Endodermal cell (in vitro differentiated cells): Measurements from ENCODE around the gene PRDM10. TPM values are rescaled to one million over a fixed set of nuclear protein-coding genes. Genes with fewer than 3 reads are reported as not detected.

Experiments used
- DNase-seq: peaks from one replicate; pipeline ENCODE4 v3.0.0-alpha.2; 2017
- H3K27ac ChIP-seq: 2 replicates; pipeline ENCODE4 v1.5.1; 2013; ENCODE audit warnings: mild to moderate bottlenecking, low read depth, low read length, moderate library complexity
- H3K27me3 ChIP-seq: 2 replicates; pipeline ENCODE4 v1.6.1; 2013; ENCODE audit warnings: mild to moderate bottlenecking, low read length, moderate library complexity; ENCODE audit not compliant: insufficient read depth, control insufficient read depth, poor library complexity, severe bottlenecking
- H3K36me3 ChIP-seq: 2 replicates; pipeline ENCODE4 v1.7.0; 2013; ENCODE audit warnings: mild to moderate bottlenecking, low read length, moderate library complexity; ENCODE audit not compliant: control insufficient read depth, insufficient read depth
- H3K4me1 ChIP-seq: one replicate; pipeline ENCODE4 v1.7.0; 2013; ENCODE audit warnings: low read length; ENCODE audit not compliant: control insufficient read depth, insufficient read depth
- H3K4me3 ChIP-seq: 2 replicates; pipeline ENCODE4 v1.5.1; 2013; ENCODE audit warnings: mild to moderate bottlenecking, low read length, moderate library complexity
- H3K9ac ChIP-seq: 2 replicates; pipeline ENCODE4 v1.6.1; 2013; ENCODE audit warnings: mild to moderate bottlenecking, low read length, moderate library complexity; ENCODE audit not compliant: poor library complexity, severe bottlenecking; ENCODE audit errors: extremely low read depth
- H3K9me3 ChIP-seq: 2 replicates; pipeline ENCODE4 v1.6.1; 2013; ENCODE audit warnings: mild to moderate bottlenecking, low read length, moderate library complexity; ENCODE audit not compliant: control insufficient read depth
- H3K27ac Mint-ChIP-seq: 2 replicates; pipeline ENCODE4 v1.8.0; 2020; ENCODE audit warnings: mixed read lengths
- H3K27me3 Mint-ChIP-seq: 2 replicates; pipeline ENCODE4 v1.8.0; 2021; ENCODE audit warnings: mild to moderate bottlenecking, mixed read lengths; ENCODE audit not compliant: insufficient read depth
- H3K36me3 Mint-ChIP-seq: 2 replicates; pipeline ENCODE4 v1.8.0; 2020; ENCODE audit warnings: low read depth, mixed read lengths
- H3K4me1 Mint-ChIP-seq: 2 replicates; pipeline ENCODE4 v1.8.0; 2020; ENCODE audit warnings: mixed read lengths
- H3K4me3 Mint-ChIP-seq: 2 replicates; pipeline ENCODE4 v1.8.0; 2020; ENCODE audit warnings: mild to moderate bottlenecking, moderate library complexity, mixed read lengths
- H3K9me3 Mint-ChIP-seq: 2 replicates; pipeline ENCODE4 v1.8.0; 2020; ENCODE audit warnings: mild to moderate bottlenecking, mixed read lengths
- WGBS, 2 experiments: methylation state at CpG; one replicate each; pipeline versions ENCODE4 v1.1.5 to v1.1.7; 2013; ENCODE audit warnings: missing lambda C conversion rate in 2 of 2, mixed read lengths in 1 of 2; ENCODE audit not compliant: insufficient coverage in 1 of 2, insufficient read length in 1 of 2; 5-methylcytosine and 5-hydroxymethylcytosine counted together
- total RNA-seq, 2 donors: library from RNA; stranded (reverse); fragmentation: NEBNext Ultra II Directional in 1 of 2; extraction: Animal tissue kit (Norgen Biotek cat#: 25700) in 1 of 2; gene quantifications; 2 replicates in 1 of 2; 3 replicates in 1 of 2; pipeline ENCODE4 v1.2.1, GENCODE V29; 2021
- TF ChIP-seq, protein P1 (sequence below): fragments of 200-600 bp; sonication (generic); conservative IDR thresholded peaks from 2 replicates; pipeline ENCODE4 v1.5.0; 2021; ENCODE audit warnings: antibody characterized with exemption, mild to moderate bottlenecking

PRDM10 gene
- total RNA-seq, 2 donors from 2014 or later: 15.9 to 16.4 TPM

DNA sequence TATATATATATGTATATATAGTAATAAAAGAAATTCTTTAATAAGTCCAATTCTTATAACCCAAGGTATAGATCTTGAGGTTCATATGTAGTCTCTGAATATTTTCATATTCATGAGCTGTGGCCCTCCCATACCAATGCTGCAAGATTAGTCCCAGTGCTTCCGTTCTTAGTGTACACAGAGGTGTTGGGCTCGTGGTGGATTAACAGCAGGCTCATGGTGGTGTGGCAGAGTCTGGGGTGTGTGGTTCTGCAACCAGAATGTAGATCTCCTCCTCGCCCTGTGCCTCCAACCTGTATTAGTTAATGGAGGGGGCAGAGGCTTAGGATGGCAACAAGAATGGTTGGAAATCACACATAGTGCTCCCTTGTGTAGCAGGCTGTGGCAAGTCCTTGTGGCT, 16.8 kb downstream of the PRDM10 start:
- H3K4me1 ChIP-seq: no peaks in the 10 kb centered on the region
- Mint-ChIP-seq H3K9me3 (no peaks in the 10 kb centered on the region), H3K4me1 (no peaks in the 10 kb centered on the region), H3K36me3 (peaks cover 12% of the 10 kb centered on the region), H3K27me3 (no peaks in the 10 kb centered on the region), H3K4me3 (no peak overlapping the region), H3K27ac (peak overlapping the region; percentile 44)
- H3K27me3 ChIP-seq: no peaks in the 10 kb centered on the region
- no peak overlapping the region for H3K27ac ChIP-seq
- no peaks in the 10 kb centered on the region for H3K36me3 ChIP-seq
- no peak overlapping the region for H3K4me3 ChIP-seq
- no peak overlapping the region for H3K9ac ChIP-seq
- TF ChIP-seq, protein P1, sequence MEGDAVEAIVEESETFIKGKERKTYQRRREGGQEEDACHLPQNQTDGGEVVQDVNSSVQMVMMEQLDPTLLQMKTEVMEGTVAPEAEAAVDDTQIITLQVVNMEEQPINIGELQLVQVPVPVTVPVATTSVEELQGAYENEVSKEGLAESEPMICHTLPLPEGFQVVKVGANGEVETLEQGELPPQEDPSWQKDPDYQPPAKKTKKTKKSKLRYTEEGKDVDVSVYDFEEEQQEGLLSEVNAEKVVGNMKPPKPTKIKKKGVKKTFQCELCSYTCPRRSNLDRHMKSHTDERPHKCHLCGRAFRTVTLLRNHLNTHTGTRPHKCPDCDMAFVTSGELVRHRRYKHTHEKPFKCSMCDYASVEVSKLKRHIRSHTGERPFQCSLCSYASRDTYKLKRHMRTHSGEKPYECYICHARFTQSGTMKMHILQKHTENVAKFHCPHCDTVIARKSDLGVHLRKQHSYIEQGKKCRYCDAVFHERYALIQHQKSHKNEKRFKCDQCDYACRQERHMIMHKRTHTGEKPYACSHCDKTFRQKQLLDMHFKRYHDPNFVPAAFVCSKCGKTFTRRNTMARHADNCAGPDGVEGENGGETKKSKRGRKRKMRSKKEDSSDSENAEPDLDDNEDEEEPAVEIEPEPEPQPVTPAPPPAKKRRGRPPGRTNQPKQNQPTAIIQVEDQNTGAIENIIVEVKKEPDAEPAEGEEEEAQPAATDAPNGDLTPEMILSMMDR: no peak
- H3K9me3 ChIP-seq: peaks cover 5% of the 10 kb centered on the region
- WGBS, 2 experiments: 96 to 100% methylated on average over 1 to 3 of the region's 3 CpGs
- no peak for DNase-seq

DNA sequence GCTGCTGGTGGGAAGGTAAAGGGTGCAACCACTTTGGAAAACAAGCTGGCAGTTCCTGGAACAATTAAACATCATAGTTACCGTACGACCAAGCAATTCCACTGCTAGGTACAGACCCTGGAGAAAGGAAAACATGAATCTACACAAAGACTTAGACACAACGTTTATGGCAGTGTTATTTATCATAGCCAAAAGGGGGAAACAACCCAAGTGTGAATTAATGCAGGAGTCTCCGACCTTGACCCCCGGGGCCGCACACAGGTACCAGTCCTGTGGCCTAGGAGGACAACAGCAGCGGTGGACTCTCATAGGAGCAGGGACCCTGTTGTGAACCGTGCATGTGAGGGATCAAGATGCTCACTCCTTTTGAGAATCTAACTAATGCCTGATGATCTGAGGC, 22.5 kb downstream of the PRDM10 start:
- Histone ChIP-seq H3K4me3 (no peak overlapping the region), H3K27ac (no peak overlapping the region), H3K9ac (no peak overlapping the region), H3K4me1 (no peaks in the 10 kb centered on the region), H3K9me3 (no peaks in the 10 kb centered on the region), H3K36me3 (no peaks in the 10 kb centered on the region), H3K27me3 (no peaks in the 10 kb centered on the region)
- WGBS, 2 experiments: 92 to 93% methylated on average over 6 to 8 of the region's 8 CpGs
- H3K4me3 Mint-ChIP-seq: no peak overlapping the region
- no peaks in the 10 kb centered on the region for H3K4me1 Mint-ChIP-seq
- TF ChIP-seq, protein P1: no peak
- no peak for DNase-seq
- H3K9me3 Mint-ChIP-seq: no peaks in the 10 kb centered on the region
- no peaks in the 10 kb centered on the region for H3K27me3 Mint-ChIP-seq
- peaks cover 7% of the 10 kb centered on the region for H3K36me3 Mint-ChIP-seq
- H3K27ac Mint-ChIP-seq: no peak overlapping the region

DNA sequence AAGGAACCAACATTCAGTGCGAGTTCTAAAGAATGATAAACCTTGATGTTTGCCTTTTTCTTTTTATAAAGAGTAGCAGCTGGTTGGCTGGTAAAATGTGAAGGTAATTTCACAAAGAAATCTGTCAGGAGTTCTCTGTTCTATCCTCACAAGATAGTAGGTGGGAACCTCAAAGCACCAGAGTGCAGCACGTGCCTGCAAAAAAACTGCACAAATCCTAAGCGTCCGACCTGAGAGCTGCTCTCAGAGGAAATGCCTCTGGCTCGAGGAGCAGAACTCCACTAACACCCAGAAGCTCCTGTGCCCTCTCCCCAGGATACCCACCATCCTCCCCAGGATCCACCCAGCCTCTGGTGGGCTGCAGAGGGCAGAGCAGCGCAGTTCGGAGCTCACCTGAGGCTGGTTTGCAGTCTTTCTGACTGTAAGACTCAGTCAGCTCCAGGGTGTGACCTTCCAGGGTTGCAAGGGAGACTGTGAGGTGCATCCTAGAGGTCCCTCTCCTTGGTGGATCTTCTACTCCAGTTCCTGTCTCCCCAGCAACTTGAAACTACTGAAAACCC, 23.5 kb downstream of the PRDM10 start:
- 90 to 94% methylated on average over 5 to 7 of the region's 7 CpGs for WGBS, 2 experiments
- H3K9ac ChIP-seq: no peak overlapping the region
- Mint-ChIP-seq H3K27ac (no peak overlapping the region), H3K4me1 (peaks cover 2% of the 10 kb centered on the region), H3K4me3 (no peak overlapping the region), H3K27me3 (no peaks in the 10 kb centered on the region), H3K36me3 (no peaks in the 10 kb centered on the region), H3K9me3 (no peaks in the 10 kb centered on the region)
- TF ChIP-seq, protein P1: peak; percentile 12
- H3K27me3 ChIP-seq: no peaks in the 10 kb centered on the region
- no peaks in the 10 kb centered on the region for H3K36me3 ChIP-seq
- H3K9me3 ChIP-seq: no peaks in the 10 kb centered on the region
- DNase-seq: no peak
- H3K4me1 ChIP-seq: no peaks in the 10 kb centered on the region
- H3K27ac ChIP-seq: no peak overlapping the region
- no peak overlapping the region for H3K4me3 ChIP-seq
